GM19023 (cell line): Measurements from ENCODE around the gene SSH3.
A peak's percentile ranks its signal among the peaks of the same experiment; 100 is the strongest.

ENCODE experiments used
- ATAC-seq: cut with Tn5 transposase; IDR thresholded peaks from one replicate; pipeline ENCODE4 v1.9.1; 2021; ENCODE audit warnings: mild to moderate bottlenecking, moderate library complexity; ENCODE audit not compliant: unreplicated experiment

The SSH3 gene

DNA sequence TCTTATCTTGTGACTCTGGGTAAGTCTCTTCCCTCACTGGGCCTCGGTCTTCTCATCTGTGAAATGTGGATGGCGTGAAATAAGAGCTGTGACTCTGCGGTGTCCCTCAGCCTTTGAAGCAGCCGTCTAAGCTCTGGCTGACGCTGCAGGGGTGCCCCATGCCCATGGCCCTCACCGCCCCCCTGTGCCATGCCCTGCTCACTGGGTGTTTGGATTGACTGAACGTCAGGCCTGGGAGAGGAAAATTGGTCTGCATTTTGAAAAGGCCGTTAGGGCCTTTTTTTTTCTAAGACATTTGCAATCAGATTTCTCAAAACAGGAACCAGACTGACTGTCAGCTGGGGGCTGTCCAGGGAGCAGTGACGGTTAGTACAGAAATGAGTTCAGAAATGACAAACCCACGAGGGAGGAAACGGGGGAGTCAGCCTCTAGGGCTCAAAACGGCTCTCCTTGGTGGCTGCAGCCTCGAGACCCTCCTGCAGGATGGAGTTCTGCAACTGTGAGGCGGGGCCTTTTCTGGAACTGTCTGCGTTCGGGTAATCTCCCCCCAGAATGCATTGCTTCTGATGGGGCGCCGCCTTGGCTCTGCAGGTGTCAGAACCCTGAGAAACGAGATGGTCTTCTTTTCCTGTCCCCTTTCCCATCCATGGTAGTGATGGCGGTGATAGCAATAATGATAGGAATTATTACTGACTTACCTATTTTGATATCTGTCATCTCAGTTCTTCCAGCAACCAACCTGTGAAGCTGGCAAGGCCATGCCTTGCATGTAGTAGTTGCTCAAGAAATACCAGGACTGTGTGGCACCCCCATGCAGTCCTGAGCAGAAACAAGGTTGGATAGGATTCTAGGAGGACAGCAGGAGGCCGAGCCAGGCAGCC, 35.0 kb upstream of the SSH3 start:
- ATAC-seq = peak; percentile 43

DNA sequence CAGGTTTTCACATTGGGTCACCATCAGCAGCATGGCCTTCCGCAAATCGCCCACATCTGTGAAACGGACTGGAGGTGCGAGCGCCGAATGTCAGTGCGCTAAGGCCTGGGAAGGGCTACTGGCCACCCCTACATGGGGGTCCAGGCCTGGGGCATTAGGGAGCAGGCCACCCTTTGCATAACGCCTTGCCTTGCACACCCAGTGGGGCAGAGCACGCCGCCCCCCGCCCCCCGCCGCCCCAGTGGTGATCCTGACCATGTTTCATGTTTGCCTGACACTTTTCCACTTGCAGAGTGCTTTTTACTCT, 34.4 kb upstream of the SSH3 start:
- ATAC-seq = no peak

DNA sequence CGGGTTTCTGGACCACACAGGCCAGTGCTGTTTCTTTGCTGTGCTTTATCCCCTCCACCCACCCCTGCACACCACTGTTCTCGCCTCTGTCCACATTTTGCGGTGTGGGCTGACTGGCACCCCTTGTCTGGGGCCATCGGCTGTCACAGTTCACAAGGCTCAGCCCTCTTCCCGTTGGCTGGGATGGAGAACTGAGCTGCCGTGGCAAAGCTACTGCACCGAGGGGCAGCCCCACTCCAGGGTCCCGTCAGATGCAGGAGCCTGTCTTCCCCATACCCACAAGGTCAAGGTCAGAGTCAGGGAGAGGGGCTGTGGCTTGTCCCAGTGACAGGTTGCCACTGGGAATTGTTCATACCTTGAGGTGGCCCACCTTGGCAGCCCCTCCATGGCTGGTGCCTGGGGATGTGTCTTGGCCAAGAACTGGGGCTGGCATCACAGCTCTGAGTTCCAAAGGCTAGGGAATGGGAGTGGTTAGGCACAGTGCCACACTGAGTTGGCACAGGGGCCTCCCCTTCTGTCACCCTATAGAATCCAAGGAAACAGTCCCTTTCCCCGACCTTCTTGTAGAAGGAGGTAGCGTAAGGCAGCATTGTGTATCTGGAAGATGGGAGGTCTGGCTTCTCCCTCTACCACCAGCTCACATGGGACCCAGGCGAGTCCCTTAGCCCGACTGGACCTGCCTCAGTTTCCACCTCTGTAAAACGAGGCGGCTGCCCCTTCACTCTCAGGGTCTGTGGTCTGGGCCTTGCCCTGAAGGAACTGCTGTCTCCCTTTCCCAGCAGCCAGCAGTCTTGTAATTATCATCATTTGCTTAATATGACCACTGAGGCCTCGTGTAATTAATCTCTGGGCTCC, 33.7 kb upstream of the SSH3 start:
- ATAC-seq = no peak

- no peak for ATAC-seq
Measured at GRCh38 chr11:67270256-67271204, 32.8 kb upstream of the SSH3 start.

- ATAC-seq = no peak
Measured at GRCh38 chr11:67271205-67271540, 32.2 kb upstream of the SSH3 start.

DNA sequence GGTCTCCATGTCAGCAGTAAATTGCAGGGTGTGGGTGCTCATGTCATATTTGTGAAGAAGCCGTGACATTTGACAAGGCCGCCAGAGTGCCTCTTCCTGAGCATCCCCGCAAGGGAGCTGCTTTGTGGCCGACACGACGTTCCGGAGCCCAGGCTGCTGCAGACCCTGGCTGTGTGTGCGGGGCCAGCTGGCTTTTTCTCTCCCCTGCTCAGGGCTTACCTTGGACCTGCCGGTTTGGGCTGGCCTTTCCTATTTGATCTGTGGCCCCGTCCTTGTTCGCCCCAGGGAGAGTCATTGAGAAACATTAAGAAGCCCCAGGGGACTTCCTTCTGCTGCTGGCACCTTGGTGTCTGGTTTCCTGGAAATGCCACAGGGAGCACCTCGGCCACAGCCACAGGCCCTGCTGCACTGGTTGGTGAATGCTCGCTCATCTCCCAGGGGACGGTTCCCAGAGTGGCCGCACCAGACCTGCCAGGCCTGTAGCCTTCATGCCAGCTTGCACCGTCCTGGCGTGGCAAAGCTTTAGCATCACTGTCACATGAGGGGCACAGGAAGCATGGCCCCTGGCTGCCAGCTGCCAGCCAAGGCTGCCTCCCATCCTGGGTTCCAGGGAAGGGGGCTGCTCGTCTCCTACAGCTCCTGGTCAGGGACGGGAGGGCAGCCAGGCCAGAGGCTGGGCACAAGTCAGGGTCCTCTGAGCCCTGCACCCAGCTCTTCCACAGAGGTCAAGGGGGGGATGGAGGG, 31.6 kb upstream of the SSH3 start:
- ATAC-seq = no peak

DNA sequence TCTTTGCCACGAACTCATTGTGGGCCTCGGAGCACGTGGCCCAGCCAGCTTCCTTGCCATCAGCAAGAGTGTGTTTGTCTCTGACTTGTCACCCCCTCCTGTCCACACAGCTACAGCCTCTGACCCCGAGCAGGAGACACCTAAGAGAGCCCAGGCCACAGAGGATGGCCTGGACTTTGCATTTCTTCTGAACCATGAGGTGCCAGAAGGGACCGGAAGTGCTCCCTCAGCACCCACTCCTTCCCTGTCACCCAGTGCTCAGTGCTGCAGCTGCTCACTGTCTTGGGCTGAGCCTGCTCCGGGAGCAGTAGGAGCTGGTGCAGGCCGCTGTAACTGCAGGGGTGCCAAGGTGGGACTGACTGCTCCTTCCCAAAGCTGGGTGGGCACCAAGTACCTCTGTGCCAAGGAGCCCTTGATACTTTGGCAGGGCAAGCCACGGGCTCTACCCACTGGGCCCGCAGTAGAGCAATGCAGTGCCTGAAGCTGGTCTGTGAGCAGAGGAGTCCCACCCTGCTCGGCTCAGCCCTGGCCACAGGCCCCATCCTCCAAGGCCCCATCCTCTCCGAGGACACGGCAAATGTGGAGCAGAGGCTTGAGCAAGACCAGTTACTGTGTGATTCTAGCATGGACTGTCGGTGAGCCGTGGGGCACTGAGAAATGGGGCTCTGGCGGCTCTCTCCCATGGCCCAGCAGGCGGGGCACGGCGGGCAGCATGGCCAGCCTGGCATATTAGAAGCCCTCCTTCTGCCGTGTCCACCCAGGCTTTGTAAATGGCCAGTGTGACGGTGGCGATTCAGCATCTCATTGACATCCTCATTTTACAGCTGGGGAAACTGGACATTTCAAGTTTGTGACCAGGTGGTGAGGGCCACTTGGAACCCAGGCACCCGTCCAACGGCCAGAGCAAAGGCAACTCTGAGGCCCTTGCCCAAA, 30.7 kb upstream of the SSH3 start:
- ATAC-seq = no peak

DNA sequence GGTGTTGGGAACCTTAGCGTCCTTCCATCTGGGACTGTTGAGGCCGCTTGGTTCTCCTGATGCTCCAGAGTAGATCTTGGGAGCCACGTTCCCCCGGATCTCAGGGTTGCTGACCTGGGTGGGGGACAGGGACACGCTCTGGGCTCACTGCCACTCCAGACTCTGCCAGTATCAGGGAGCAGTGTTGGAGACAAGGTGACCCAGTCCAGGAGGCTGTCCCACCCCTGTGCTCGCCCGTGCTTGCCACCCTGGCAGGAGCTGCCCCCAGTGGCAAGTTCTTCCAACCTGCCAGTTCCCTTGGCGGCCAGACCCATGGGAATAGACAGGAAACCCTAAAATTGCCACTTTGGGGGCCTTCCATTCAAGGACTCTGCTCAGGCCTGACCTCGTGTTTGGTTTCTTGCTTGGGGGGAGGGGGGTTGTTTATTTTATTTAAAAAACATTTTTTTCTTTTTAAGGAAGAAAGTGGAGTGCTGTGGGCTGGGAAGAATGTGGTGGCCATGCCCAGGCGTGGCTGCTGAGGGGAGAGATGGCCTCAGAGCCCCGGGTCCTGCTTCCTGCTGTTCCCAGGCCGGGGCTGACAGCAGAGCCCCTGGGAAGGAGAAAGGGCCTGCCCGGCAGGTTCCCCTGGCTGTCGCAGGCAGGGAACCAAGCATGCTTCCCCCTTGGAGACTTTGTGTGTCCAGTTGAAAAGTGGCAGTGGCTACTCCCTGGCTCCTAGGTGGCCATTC, 29.9 kb upstream of the SSH3 start:
- ATAC-seq = no peak

DNA sequence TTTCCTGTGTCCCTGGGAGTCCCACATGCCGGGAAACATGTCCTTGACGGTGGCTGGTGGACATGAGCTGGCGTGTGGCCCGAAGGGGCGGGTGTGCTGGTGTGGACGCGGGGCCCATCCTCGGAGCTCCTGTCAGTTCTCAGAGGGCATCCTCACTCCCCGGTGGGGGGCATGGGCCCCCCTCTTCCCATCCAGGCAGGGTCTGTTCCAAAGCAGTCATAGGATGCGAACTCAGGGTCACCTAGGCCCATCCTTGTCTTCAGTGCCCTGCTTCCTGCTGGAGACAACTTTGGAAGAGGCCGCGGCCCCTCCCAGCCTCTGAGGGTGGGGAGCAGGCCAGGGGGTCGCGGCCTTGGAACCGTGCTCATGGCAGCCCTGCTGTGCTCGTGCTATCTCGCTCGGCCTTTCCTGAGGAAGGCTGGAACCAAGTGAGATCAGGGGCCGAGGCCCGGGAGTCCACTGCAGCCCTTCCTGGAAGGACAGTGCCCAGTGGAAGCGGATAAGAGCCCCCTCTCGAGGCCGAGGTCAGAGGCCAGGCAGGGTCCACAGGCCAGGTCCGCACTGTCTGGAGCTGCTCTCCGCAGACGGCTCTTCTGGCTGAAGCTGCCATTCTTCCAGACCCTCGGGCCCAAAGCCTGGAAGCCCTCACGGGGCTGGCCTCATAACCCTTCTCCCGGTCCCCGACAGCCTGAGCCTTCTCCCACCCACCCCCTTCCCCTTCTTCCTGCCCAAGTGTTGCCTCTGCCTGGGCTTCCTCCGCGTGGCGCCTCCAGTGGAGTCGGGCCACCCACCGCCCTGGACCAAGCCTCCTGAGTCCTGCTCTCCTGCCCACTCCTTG, 28.3 kb upstream of the SSH3 start:
- ATAC-seq = no peak

GRCh38 chr11:67275606-67276409, 27.5 kb upstream of the SSH3 start:
- no peak for ATAC-seq

GRCh38 chr11:67276781-67277230, 26.5 kb upstream of the SSH3 start:
- ATAC-seq = peak; percentile 11

GRCh38 chr11:67277231-67277961, 25.9 kb upstream of the SSH3 start:
- ATAC-seq = peak; percentile 89

GRCh38 chr11:67278135-67278938, 25.0 kb upstream of the SSH3 start:
- ATAC-seq = no peak

- no peak for ATAC-seq
Measured at GRCh38 chr11:67278939-67279588, 24.3 kb upstream of the SSH3 start.
